CD8-positive, alpha-beta memory T cell (primary cell): Measurements from ENCODE around the gene DDAH2. TPM values are rescaled to one million over a fixed set of nuclear protein-coding genes. Genes with fewer than 3 reads are reported as not detected.

Experiments used
- CTCF ChIA-PET: fragments of 350-600 bp; sonication (Branson Sonifier 250); formaldehyde crosslinking; loops from one replicate; lab custom pipeline; 2021; ENCODE audit warnings: antibody characterized with exemption; lab: Charles Lee
- POLR2A ChIA-PET: fragments of 350-600 bp; sonication (Branson Sonifier 250); formaldehyde crosslinking; loops from one replicate; lab custom pipeline; 2021; ENCODE audit warnings: antibody characterized with exemption; lab: Charles Lee
- DNase-seq, 5 donors: peaks; one replicate each; pipeline versions ENCODE4 v3.0.0 to v3.0.0-alpha.2; 2020 to 2022; ENCODE audit warnings: mixed read lengths in 1 of 5
- H3K27ac ChIP-seq: one replicate; pipeline ENCODE4 v1.7.0; 2013; ENCODE audit warnings: low read depth, mild to moderate bottlenecking, low read length, moderate library complexity
- H3K27me3 ChIP-seq: 2 replicates; pipeline ENCODE4 v1.7.0; 2013; ENCODE audit warnings: low read length, mild to moderate bottlenecking; ENCODE audit not compliant: insufficient read depth, poor library complexity, severe bottlenecking
- H3K36me3 ChIP-seq: 2 replicates; pipeline ENCODE4 v1.7.0; 2013; ENCODE audit warnings: mild to moderate bottlenecking, low read length, moderate library complexity; ENCODE audit not compliant: insufficient read depth
- H3K4me1 ChIP-seq: 2 replicates; pipeline ENCODE4 v1.7.0; 2013; ENCODE audit warnings: mild to moderate bottlenecking, low read length, moderate library complexity; ENCODE audit not compliant: insufficient read depth
- H3K4me3 ChIP-seq: 2 replicates; pipeline ENCODE4 v1.7.0; 2013; ENCODE audit warnings: mild to moderate bottlenecking, low read length
- H3K9me3 ChIP-seq: 2 replicates; pipeline ENCODE4 v1.7.0; 2013; ENCODE audit warnings: mild to moderate bottlenecking, low read length
- H3K27ac Mint-ChIP-seq, 8 donors: one replicate each; pipeline ENCODE4 v1.8.0; 2020 to 2021; ENCODE audit warnings: mixed read lengths in 8 of 8, mild to moderate bottlenecking in 6 of 8, inconsistent platforms in 3 of 8, moderate library complexity in 3 of 8
- H3K27me3 Mint-ChIP-seq, 2 donors: one replicate each; pipeline ENCODE4 v1.8.0; 2020 to 2021; ENCODE audit warnings: mixed read lengths in 2 of 2, mild to moderate bottlenecking in 1 of 2, moderate library complexity in 1 of 2
- H3K36me3 Mint-ChIP-seq, 3 donors: one replicate each; pipeline ENCODE4 v1.8.0; 2020 to 2021; ENCODE audit warnings: mixed read lengths in 3 of 3, inconsistent platforms in 1 of 3, mild to moderate bottlenecking in 1 of 3
- H3K4me1 Mint-ChIP-seq, 3 donors: one replicate each; pipeline ENCODE4 v1.8.0; 2020 to 2021; ENCODE audit warnings: mixed read lengths in 3 of 3, inconsistent platforms in 1 of 3, mild to moderate bottlenecking in 1 of 3
- H3K4me3 Mint-ChIP-seq, 7 donors: one replicate each; pipeline ENCODE4 v1.8.0; 2020 to 2021; ENCODE audit warnings: mixed read lengths in 7 of 7, mild to moderate bottlenecking in 6 of 7, moderate library complexity in 4 of 7, inconsistent platforms in 2 of 7
- H3K9me3 Mint-ChIP-seq, 5 donors: one replicate each; pipeline ENCODE4 v1.8.0; 2020 to 2022; ENCODE audit warnings: mixed read lengths in 5 of 5, mild to moderate bottlenecking in 3 of 5, moderate library complexity in 2 of 5, inconsistent platforms in 1 of 5
- polyA plus RNA-seq: library from polyadenylated mRNA; unstranded; fragments of 300-500 nt; fragmentation: Illumina TruSeq; gene quantifications from one replicate; pipeline ENCODE4 v1.2.3, GENCODE V29; 2021
- total RNA-seq, 2 experiments: library from RNA; stranded (reverse); gene quantifications; one replicate each; pipeline ENCODE4 v1.2.3, GENCODE V29; 2021

Gene DDAH2
- total and polyA plus RNA-seq, 3 experiments from 2014 or later, result 4.1 to 26.3 (median 4.9) TPM

DNA sequence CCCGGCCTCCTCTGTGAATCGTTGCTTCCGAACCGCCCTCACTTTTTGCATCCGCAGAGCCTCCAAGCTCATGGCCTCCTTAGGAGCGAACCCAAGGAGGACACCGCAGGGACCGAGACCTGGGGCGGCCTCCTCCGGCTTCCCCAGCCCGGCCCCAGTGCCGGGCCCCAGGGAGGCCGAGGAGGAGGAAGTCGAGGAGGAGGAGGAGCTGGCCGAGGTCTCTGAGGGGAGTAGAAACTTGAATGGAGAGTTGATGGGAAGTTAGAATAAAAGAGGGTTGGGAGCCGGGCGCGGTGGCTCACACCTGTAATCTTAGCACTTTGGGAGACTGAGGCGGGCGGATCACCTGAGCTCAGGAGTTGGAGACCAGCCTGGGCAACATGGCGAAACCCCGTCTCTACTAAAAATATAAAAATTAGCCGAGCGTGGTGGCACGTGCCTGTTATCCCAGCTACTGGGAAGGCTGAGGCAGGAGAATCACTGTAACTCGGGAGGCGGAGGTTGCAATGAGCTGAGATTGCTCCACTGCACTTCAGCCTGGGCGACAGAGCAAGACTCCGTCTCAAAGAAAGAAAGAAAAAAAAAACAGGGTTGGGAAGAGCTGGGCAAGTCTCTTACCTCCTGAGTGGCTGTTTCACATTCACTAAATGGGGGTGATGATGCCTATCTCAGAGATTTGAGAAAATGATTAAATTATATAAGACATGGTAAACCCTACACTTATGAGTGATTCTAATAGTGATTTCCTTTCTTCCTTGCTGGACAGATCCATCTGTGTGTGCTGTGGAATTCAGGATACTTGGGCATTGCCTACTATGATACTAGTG lies 11.5 kb upstream of the DDAH2 start:
- Histone ChIP-seq H3K4me1 (peaks cover 39% of the 10 kb centered on the region), H3K27ac (peak overlapping the region; percentile 90), H3K9me3 (no peaks in the 10 kb centered on the region), H3K36me3 (no peaks in the 10 kb centered on the region), H3K27me3 (no peaks in the 10 kb centered on the region), H3K4me3 (peak overlapping the region; percentile 84)
- H3K27me3 Mint-ChIP-seq, result no peaks in the 10 kb centered on the region
- no peak for DNase-seq
- CTCF ChIA-PET, result interaction anchor here (0.7 to 7.5 kb wide), 9 partner anchors 11 to 89 kb away, joined by 3 to 42 read pairs (median 9); partner anchors contain the start of genes DDAH2, HSPA1B, LSM2 and VARS1
- H3K4me3 Mint-ChIP-seq, result peak overlapping the region; percentile 93 to 99 (median 98)
- peak overlapping the region; percentile 91 to 99 (median 96) for H3K27ac Mint-ChIP-seq
- peaks cover 0 to 17% (median 5%) of the 10 kb centered on the region in 3 donors for H3K36me3 Mint-ChIP-seq
- H3K4me1 Mint-ChIP-seq, result peaks cover 46 to 61% (median 54%) of the 10 kb centered on the region in 3 donors
- POLR2A ChIA-PET, result interaction anchor here (1.2 to 2.0 kb wide), 2 partner anchors 31 to 38 kb away, joined by 6 to 12 read pairs; partner anchors contain the start of gene ABHD16A
- H3K9me3 Mint-ChIP-seq, result no peaks in the 10 kb centered on the region

DNA sequence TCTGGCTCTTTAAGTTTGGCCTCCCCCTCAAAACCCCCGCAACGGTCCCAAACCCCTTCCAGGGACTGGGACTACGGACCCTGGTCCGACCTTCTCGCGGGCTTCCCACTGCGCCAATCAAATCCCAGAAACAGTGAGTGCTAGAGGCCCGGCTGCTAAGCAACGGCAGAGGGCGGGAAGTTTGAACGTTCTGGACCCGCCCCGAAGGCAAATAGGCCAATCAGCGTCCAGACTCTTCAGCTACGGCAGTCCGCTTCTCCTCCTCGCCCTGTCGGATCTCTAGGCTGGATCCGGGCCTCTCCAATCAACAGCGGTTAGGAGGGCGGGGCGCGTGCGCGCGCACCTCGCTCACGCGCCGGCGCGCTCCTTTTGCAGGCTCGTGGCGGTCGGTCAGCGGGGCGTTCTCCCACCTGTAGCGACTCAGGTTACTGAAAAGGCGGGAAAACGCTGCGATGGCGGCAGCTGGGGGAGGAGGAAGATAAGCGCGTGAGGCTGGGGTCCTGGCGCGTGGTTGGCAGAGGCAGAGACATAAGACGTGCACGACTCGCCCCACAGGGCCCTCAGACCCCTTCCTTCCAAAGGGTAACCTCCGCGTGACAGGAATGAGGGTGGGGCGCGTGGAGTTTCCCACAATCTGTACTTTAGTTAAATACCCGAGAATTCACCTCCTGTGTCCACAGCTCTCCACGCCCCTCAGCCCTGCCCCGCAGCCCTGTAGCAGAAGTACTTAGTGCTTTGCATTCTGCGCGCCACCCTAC lies 10.7 kb upstream of the DDAH2 start, which contains the start of gene MSH5:
TSS of gene MSH5 (plus strand) at position 367 of the 758 bp plus-strand sequence. CDS start 462 bp downstream, outside the sequence.
- H3K27me3 ChIP-seq, result no peaks in the 10 kb centered on the region
- peaks cover 0 to 23% (median 1%) of the 10 kb centered on the region in 3 donors for H3K36me3 Mint-ChIP-seq
- peak; percentile 91 to 97 (median 93) for DNase-seq
- ChIA-PET POLR2A (interaction anchor here (0.6 to 2.5 kb wide), 11 partner anchors 9 to 90 kb away, joined by 3 to 12 read pairs (median 5); partner anchors contain the start of genes ABHD16A, DDAH2 and LSM2), CTCF (interaction anchor here (0.6 to 7.5 kb wide), 11 partner anchors 10 to 90 kb away, joined by 3 to 42 read pairs (median 5); partner anchors contain the start of genes DDAH2, HSPA1B, LSM2 and MPIG6B)
- H3K4me3 ChIP-seq, result peak within 1 kb of the TSS; percentile 84
- H3K36me3 ChIP-seq, result no peaks in the 10 kb centered on the region
- H3K27me3 Mint-ChIP-seq, result no peaks in the 10 kb centered on the region
- peaks cover 46 to 62% (median 55%) of the 10 kb centered on the region in 3 donors for H3K4me1 Mint-ChIP-seq
- peaks cover 40% of the 10 kb centered on the region for H3K4me1 ChIP-seq
- no peaks in the 10 kb centered on the region for H3K9me3 Mint-ChIP-seq
- peak within 1 kb of the TSS; percentile 93 to 99 (median 98) for H3K4me3 Mint-ChIP-seq
- H3K9me3 ChIP-seq, result no peaks in the 10 kb centered on the region
- peak within 1 kb of the TSS; percentile 91 to 99 (median 96) for H3K27ac Mint-ChIP-seq
- H3K27ac ChIP-seq, result peak within 1 kb of the TSS; percentile 98

DNA sequence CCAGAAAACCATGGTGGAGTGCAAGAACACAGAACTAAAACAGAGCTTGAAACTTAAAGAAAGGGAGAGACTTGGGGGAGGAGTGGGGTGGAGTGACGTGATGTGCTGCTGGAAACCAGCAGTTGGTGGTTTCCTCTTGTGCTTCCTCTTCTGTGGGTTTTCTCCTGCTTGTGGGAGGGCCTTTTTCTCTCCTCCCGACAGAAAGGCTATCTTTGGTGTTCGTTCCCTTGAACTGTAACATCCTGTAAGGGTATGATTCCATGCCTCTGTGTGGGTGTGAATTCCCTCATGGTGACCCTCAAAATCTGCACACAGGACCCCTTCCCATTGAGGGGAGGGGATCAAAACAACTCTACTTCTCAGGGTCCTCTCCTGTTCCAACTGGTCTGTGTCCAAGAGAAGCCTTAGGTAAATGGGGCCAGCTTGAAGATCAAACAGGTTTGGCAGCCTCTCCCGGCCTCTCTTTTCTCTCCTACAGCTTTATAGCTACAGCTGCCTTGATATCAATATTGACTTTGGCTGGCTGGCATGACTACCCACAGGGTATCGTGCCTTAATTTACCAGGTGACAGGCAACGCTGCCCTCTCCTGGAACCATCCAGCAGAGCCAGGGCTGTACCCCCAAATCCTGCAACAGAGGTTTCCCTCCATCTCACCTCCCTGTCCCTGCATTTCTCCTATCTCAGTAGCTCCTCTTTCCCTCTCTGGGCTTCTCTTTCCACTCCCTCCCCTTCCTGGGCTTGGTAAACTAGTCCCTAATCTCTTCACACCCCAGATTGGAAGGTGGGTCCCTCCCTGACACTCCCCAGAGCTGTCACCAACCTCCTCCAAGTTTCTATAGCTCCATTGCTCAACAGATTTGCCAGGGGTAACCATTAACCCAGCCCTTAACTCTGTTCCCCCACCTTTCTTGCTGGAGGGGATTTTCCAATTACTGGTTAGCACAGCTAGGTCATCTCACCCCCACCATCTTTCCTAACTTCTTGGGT lies 9.2 kb upstream of the DDAH2 start:
- Histone ChIP-seq H3K27ac (peak overlapping the region; percentile 98), H3K4me3 (peak overlapping the region; percentile 44), H3K36me3 (peaks cover 11% of the 10 kb centered on the region), H3K27me3 (no peaks in the 10 kb centered on the region), H3K9me3 (no peaks in the 10 kb centered on the region), H3K4me1 (peaks cover 56% of the 10 kb centered on the region)
- Mint-ChIP-seq H3K27ac (peak overlapping the region; percentile 91 to 98 (median 96)), H3K4me3 (peak overlapping the region; percentile 93 to 99 (median 98)), H3K9me3 (no peaks in the 10 kb centered on the region), H3K4me1 (peaks cover 57 to 78% (median 68%) of the 10 kb centered on the region in 3 donors), H3K36me3 (peaks cover 0 to 38% (median 1%) of the 10 kb centered on the region in 3 donors), H3K27me3 (no peaks in the 10 kb centered on the region)
- CTCF ChIA-PET, result interaction anchor here (0.7 to 7.5 kb wide), 18 partner anchors 9 to 149 kb away, joined by 3 to 42 read pairs (median 4); partner anchors contain the start of genes ABHD16A, DDAH2, HSPA1B and LSM2
- POLR2A ChIA-PET, result interaction anchor here (0.6 to 2.5 kb wide), 13 partner anchors 8 to 124 kb away, joined by 3 to 11 read pairs (median 5); partner anchors contain the start of genes ABHD16A, LSM2, NEU1 and VARS1
- DNase-seq, result peak; percentile 40 to 81 (median 77)

DNA sequence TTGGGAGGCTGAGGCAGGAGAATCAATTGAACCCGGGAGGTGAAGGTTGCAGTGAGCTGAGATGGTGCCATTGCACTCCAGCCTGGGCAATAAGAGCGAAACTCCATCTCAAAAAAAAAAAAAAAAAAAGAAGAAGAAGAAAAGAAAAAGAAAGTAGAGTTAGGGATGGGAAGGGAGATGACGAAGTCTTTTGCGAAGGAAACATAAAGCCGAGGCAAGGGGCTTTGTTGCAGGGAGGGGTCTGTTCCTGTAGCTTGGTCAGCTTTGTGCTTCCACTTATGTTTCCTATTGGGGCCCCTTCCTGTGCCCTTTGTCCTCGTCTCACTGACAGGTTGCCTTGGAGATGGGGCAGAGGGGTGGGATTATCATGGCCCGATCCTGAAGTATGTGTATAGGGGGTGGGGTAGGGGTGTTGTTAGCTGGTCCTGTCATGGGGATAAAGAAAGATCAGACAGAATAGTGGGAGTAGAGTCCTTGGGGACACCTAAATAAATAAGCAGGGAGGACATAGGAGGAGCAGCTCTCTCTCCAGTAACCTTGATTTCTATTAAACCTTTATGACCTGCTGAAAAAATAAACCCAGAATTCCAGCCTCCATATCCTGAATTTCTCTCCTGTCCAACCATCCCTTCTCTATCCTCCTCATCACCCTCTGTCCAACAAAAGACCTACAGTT lies 8.4 kb upstream of the DDAH2 start:
- peak overlapping the region; percentile 97 for H3K4me3 ChIP-seq
- POLR2A ChIA-PET, result interaction anchor here (0.5 to 2.5 kb wide), 10 partner anchors 8 to 450 kb away, joined by 3 to 11 read pairs (median 4); partner anchors contain the start of genes ABHD16A, LSM2 and VARS1
- peak overlapping the region; percentile 91 to 98 (median 96) for H3K27ac Mint-ChIP-seq

DNA sequence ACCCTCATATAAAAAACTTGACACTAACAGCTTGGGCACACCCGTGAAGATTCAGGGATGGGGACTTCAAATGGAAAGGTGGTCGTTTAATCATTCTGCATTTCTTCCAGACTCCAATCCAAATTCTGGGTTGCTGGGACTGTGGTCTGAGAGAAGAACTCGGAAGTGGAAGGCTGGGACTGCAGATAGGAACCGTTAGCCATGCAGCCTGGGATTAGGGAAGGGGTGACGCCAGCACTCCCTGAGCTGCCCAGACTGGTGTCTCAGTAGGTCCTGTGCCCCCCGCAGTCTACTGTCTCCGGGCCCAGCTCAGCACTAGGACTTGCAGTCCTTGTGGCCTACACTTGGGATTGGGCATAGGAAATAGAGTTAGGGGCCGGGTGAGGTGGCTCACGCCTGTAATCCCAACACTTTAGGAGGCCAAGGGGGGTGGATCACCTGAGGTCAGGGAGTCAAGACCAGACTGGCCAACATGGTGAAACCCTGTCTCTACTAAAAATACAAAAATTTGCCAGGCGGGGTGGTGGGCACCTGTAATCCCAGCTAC lies 7.7 kb upstream of the DDAH2 start:
- no peak for DNase-seq
- peak overlapping the region; percentile 93 to 99 (median 98) for H3K4me3 Mint-ChIP-seq

More for the DNA sequence above, 8.4 kb upstream of the DDAH2 start:
- DNase-seq, result no peak
- no peaks in the 10 kb centered on the region for H3K27me3 ChIP-seq
- H3K27me3 Mint-ChIP-seq, result no peaks in the 10 kb centered on the region
- H3K27ac ChIP-seq, result peak overlapping the region; percentile 98
- H3K9me3 ChIP-seq, result no peaks in the 10 kb centered on the region
- H3K36me3 ChIP-seq, result peaks cover 13% of the 10 kb centered on the region
- H3K9me3 Mint-ChIP-seq, result no peaks in the 10 kb centered on the region
- peaks cover 59 to 81% (median 71%) of the 10 kb centered on the region in 3 donors for H3K4me1 Mint-ChIP-seq
- H3K36me3 Mint-ChIP-seq, result peaks cover 0 to 44% (median 1%) of the 10 kb centered on the region in 3 donors
- peak overlapping the region; percentile 93 to 99 (median 98) for H3K4me3 Mint-ChIP-seq
- peaks cover 58% of the 10 kb centered on the region for H3K4me1 ChIP-seq
- CTCF ChIA-PET, result interaction anchor here (0.7 to 7.5 kb wide), 12 partner anchors 8 to 150 kb away, joined by 3 to 42 read pairs (median 8); partner anchors contain the start of genes DDAH2, HSPA1B, LSM2 and LY6G5C

More for the DNA sequence above, 7.7 kb upstream of the DDAH2 start:
- peaks cover 58% of the 10 kb centered on the region for H3K4me1 ChIP-seq
- Mint-ChIP-seq H3K27me3 (no peaks in the 10 kb centered on the region), H3K4me1 (peaks cover 59 to 85% (median 71%) of the 10 kb centered on the region in 3 donors), H3K36me3 (peaks cover 0 to 48% (median 4%) of the 10 kb centered on the region in 3 donors), H3K9me3 (no peaks in the 10 kb centered on the region), H3K27ac (peak overlapping the region; percentile 91 to 98 (median 96))
- CTCF ChIA-PET, result interaction anchor here (1.5 to 7.5 kb wide), 5 partner anchors 7 to 150 kb away, joined by 3 to 42 read pairs (median 11); partner anchors contain the start of genes DDAH2 and LSM2
- peaks cover 20% of the 10 kb centered on the region for H3K36me3 ChIP-seq
- POLR2A ChIA-PET, result interaction anchor here (0.5 to 1.9 kb wide), 6 partner anchors 59 to 451 kb away, joined by 3 to 7 read pairs (median 6); partner anchors contain the start of genes LSM2 and VARS1
- H3K4me3 ChIP-seq, result peak overlapping the region; percentile 97
- no peaks in the 10 kb centered on the region for H3K9me3 ChIP-seq
- H3K27ac ChIP-seq, result peak overlapping the region; percentile 98
- H3K27me3 ChIP-seq, result no peaks in the 10 kb centered on the region
